CD4-positive, alpha-beta T cell treated with Interleukin-17A for 4 hours (primary cell): ENCODE measurements around the gene RAB3A.

Experiments used
- DNase-seq: peaks from one replicate; pipeline ENCODE4 v3.0.0-alpha.2; 2020; ENCODE audit warnings: mixed read lengths

The RAB3A gene

GRCh38 chr19:18147396-18147795 is 56.4 kb downstream of the RAB3A start:
- DNase-seq: no peak
